Thyroid gland (tissue), 4 donors: Measurements from ENCODE around the gene NUFIP2. TPM values are rescaled to one million over a fixed set of nuclear protein-coding genes. Genes with fewer than 3 reads are reported as not detected.

ENCODE experiments used
- DNase-seq, 2 donors: peaks; one replicate each; pipeline ENCODE4 v3.0.0-alpha.2; 2019
- H3K27ac ChIP-seq, 3 donors: fragments of 200-600 bp; sonication (generic); 1 replicate in 2 of 3; 2 replicates in 1 of 3; pipeline ENCODE4 v1.5.1; 2016 to 2019; ENCODE audit warnings: mild to moderate bottlenecking in 1 of 3, moderate library complexity in 1 of 3
- H3K27me3 ChIP-seq: fragments of 200-600 bp; sonication (generic); one replicate; pipeline ENCODE4 v1.5.1; 2019
- H3K36me3 ChIP-seq, 2 donors: fragments of 200-600 bp; sonication (generic); one replicate each; pipeline ENCODE4 v1.5.1; 2016 to 2019
- H3K4me1 ChIP-seq, 2 donors: fragments of 200-600 bp; sonication (generic); one replicate each; pipeline ENCODE4 v1.5.1; 2017 to 2019
- H3K4me3 ChIP-seq, 3 donors: fragments of 200-600 bp; sonication (generic); replicated peaks in 1 of 3; 1 replicate in 2 of 3; 2 replicates in 1 of 3; pipeline ENCODE4 v1.5.1; 2016; ENCODE audit warnings: mild to moderate bottlenecking in 1 of 3
- H3K9me3 ChIP-seq: fragments of 200-600 bp; sonication (generic); one replicate; pipeline ENCODE4 v1.5.1; 2017
- POLR2A ChIP-seq, 2 donors: fragments of 450-650 bp; IDR thresholded peaks; one replicate each; pipeline ENCODE4 v1.6.1; 2017; ENCODE audit warnings: antibody characterized with exemption in 2 of 2, mild to moderate bottlenecking in 2 of 2, moderate library complexity in 1 of 2
- WGBS, 2 donors: methylation state at CpG; one replicate each; pipeline ENCODE4 v1.1.5; 2017; 5-methylcytosine and 5-hydroxymethylcytosine counted together
- intact Hi-C: fragments of 100-400 bp; cut with DNase I; formaldehyde crosslinking; loops from one replicate; pipeline ENCODE4 v1.15.1; 2023
- total RNA-seq, 4 donors: library from RNA; depleted of rRNA; stranded (reverse); fragments of >200 nt; gene quantifications; one replicate each; pipeline ENCODE4 v1.2.3, GENCODE V29; 2016
- TF ChIP-seq, protein P1 (sequence below), 6 experiments: fragments of 200-600 bp in 3 of 6; fragments of 450-650 bp in 3 of 6; sonication (generic) in 3 of 6; IDR thresholded peaks; one replicate each; pipeline ENCODE4 v1.5.1; 2016 to 2019; ENCODE audit warnings: antibody characterized with exemption in 6 of 6, mild to moderate bottlenecking in 2 of 6, inconsistent platforms in 1 of 6, moderate library complexity in 1 of 6

NUFIP2 gene
- total RNA-seq, 4 donors from 2014 or later = 29.9 to 52.3 (median 41.1) TPM

DNA sequence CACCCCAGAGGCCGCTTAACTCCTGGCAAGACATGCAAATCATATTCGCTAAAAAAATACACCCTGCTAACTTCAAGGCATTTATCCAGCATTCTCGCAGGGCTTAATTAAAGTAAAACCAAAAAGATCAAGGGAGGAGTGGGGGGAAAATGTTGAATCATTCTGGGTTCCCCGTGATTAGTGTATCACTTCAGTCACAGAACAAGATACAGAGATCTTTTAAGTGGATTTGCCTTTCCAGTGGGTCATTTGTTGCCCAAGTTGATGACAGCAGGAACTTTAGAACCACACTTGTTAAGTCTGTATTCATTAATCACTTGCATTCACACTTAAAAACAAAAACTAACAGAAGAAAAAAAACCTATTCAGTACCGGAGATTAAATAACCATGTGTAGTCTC lies 30.0 kb downstream of the NUFIP2 start:
- peaks cover 24 to 31% of the 10 kb centered on the region in 2 donors for H3K36me3 ChIP-seq
- H3K4me3 ChIP-seq = no peak overlapping the region
- no peaks in the 10 kb centered on the region for H3K4me1 ChIP-seq
- no peak for TF ChIP-seq POLR2A (IDR thresholded peaks at IDR 0.05)
- TF ChIP-seq, protein P1, sequence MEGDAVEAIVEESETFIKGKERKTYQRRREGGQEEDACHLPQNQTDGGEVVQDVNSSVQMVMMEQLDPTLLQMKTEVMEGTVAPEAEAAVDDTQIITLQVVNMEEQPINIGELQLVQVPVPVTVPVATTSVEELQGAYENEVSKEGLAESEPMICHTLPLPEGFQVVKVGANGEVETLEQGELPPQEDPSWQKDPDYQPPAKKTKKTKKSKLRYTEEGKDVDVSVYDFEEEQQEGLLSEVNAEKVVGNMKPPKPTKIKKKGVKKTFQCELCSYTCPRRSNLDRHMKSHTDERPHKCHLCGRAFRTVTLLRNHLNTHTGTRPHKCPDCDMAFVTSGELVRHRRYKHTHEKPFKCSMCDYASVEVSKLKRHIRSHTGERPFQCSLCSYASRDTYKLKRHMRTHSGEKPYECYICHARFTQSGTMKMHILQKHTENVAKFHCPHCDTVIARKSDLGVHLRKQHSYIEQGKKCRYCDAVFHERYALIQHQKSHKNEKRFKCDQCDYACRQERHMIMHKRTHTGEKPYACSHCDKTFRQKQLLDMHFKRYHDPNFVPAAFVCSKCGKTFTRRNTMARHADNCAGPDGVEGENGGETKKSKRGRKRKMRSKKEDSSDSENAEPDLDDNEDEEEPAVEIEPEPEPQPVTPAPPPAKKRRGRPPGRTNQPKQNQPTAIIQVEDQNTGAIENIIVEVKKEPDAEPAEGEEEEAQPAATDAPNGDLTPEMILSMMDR (IDR thresholded peaks at IDR 0.05) = no peak
- no peak overlapping the region for H3K27ac ChIP-seq
- no peaks in the 10 kb centered on the region for H3K9me3 ChIP-seq
- intact Hi-C loops = no loop called here
- WGBS, 2 donors = 84 to 86% methylated on average over 5 of the region's 5 CpGs
- DNase-seq = no peak
- no peaks in the 10 kb centered on the region for H3K27me3 ChIP-seq

DNA sequence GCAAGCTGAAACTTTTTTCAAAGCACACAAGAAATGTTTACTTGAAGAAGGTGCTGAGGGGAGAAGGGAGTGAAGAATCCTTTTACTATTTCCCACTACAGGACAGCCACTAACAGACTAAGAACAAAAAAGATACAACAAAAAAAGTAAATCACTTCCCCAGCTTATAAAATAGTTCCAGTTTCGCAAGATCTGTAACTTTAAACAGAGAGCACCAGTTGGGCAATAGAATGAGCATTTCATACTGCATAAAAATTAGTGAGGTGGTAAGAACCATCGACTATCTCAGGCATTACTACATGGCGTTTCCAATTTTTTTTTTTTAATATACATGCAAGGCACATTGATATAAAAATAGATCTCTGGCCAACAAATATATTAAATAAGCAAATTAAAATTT lies 36.2 kb downstream of the NUFIP2 start:
- no peak overlapping the region for H3K4me3 ChIP-seq
- intact Hi-C loops = no loop called here

DNA sequence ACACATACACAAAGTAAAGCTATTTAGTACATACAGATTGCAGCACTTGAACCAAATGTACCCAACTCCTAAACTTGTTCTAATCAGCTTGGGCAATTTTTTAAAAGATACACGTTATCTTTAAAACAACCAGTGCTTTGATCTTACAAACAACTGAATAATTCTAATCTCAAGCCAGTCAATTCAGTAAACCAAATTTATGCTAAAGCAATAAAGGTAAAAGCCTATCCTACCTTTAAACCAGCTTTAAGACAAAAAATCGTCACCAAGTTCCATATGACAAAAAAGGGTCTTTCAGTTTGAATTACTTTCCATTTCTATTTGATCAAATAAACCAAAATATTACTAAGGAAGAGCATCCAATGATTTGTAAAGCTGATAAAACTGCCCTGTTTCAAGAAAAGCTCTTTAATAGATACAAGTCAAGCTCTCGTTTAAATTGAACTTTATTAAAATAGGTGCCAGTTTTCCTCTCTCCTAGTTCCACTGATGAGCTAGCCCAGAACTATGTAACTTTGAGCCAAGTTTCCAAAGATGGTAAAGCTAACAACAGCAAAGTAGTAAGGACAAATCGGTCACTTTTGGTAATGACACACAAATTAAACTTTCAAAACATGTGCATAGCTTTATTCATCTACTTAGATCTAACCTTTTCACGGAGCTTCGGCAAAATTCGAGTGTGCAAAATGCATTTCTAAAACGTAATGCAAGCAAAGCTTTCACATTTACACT lies 37.0 kb downstream of the NUFIP2 start:
- H3K9me3 ChIP-seq = no peaks in the 10 kb centered on the region
- H3K27ac ChIP-seq = no peak overlapping the region
- TF ChIP-seq POLR2A (IDR thresholded peaks at IDR 0.05) = no peak
- TF ChIP-seq, protein P1 (IDR thresholded peaks at IDR 0.05) = no peak
- H3K4me3 ChIP-seq = no peak overlapping the region
- intact Hi-C loops = no loop called here
- no peak for DNase-seq
- H3K36me3 ChIP-seq = peaks cover 0 to 9% of the 10 kb centered on the region in 2 donors
- 75% methylated on average over 8 of the region's 8 CpGs for WGBS, 2 donors
- peaks cover 0 to 9% of the 10 kb centered on the region in 2 donors for H3K4me1 ChIP-seq
- no peaks in the 10 kb centered on the region for H3K27me3 ChIP-seq

More for the DNA sequence above, 36.2 kb downstream of the NUFIP2 start:
- Histone ChIP-seq H3K27me3 (no peaks in the 10 kb centered on the region), H3K27ac (no peak overlapping the region), H3K4me1 (peaks cover 0 to 4% of the 10 kb centered on the region in 2 donors), H3K36me3 (peaks cover 0 to 11% of the 10 kb centered on the region in 2 donors), H3K9me3 (no peaks in the 10 kb centered on the region)
- TF ChIP-seq POLR2A (IDR thresholded peaks at IDR 0.05) = no peak
- TF ChIP-seq, protein P1 (IDR thresholded peaks at IDR 0.05) = no peak
- no peak for DNase-seq
- 87 to 90% methylated on average over 3 of the region's 3 CpGs for WGBS, 2 donors

DNA sequence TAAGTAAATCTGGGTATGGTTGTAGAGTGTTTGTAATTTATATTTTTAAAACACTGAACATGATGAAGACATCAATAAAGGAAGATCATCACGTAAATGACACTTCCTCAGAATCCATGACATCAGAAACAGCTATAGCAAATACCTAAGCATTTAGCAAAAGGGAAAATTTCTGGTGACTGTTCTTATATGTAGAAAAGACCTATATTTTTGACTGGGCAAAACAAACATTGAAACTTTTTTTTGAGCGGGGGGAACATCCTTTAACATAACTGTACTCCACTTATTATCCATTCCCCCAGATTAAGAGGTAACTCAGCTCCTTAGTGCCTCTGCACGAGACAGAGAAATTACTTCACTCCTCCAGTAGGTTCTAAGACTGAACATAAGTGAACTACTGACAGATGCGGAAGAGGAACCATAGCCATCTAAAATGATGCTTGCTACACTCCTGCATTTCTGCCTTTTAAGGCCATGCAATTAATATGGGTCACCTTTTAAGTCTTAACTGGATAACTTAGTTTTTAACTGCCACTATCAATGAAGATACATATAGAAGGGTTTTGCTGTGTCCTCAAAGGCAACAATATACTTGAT lies 37.9 kb downstream of the NUFIP2 start:
- Histone ChIP-seq H3K27ac (no peak overlapping the region), H3K4me1 (peaks cover 0 to 9% of the 10 kb centered on the region in 2 donors), H3K4me3 (no peak overlapping the region), H3K27me3 (no peaks in the 10 kb centered on the region), H3K9me3 (no peaks in the 10 kb centered on the region), H3K36me3 (peaks cover 0 to 7% of the 10 kb centered on the region in 2 donors)
- no peak for DNase-seq
- intact Hi-C loops = no loop called here
- TF ChIP-seq, protein P1 (IDR thresholded peaks at IDR 0.05) = no peak
- no peak for TF ChIP-seq POLR2A (IDR thresholded peaks at IDR 0.05)
- WGBS, 2 donors = 88 to 91% methylated on average over 4 of the region's 4 CpGs

DNA sequence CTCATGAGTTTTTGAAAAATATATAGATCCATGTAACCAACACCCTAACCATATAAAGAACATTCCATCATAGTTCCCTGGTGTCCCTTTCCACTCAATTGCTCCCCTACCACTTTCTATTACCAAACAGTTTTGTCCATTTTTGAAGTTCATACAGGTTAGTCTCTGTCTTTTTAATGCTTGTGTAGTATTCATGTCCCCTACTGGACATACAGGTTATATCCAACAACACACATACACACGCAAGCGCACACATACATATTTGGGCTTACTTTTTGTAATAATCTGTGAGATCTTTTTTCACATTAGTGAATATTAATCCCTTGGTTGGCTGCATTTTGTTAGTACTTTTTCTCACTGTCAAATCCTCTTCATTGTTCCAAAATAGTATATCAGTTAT lies 40.9 kb downstream of the NUFIP2 start:
- H3K27ac ChIP-seq = no peak overlapping the region
- peaks cover 0 to 9% of the 10 kb centered on the region in 2 donors for H3K4me1 ChIP-seq
- H3K36me3 ChIP-seq = no peaks in the 10 kb centered on the region
- intact Hi-C loops = no loop called here
- no peaks in the 10 kb centered on the region for H3K9me3 ChIP-seq
- WGBS, 2 donors = 92 to 99% methylated on average over 2 of the region's 2 CpGs
- H3K4me3 ChIP-seq = no peak overlapping the region
- no peaks in the 10 kb centered on the region for H3K27me3 ChIP-seq
- TF ChIP-seq POLR2A (IDR thresholded peaks at IDR 0.05) = no peak
- TF ChIP-seq, protein P1 (IDR thresholded peaks at IDR 0.05) = no peak
- no peak for DNase-seq
